GM19035 (cell line): Measurements from ENCODE around the gene MRAP.

Experiments used
- ATAC-seq: cut with Tn5 transposase; IDR thresholded peaks from one replicate; pipeline ENCODE4 v1.9.1; 2021; ENCODE audit not compliant: unreplicated experiment

Gene MRAP

DNA sequence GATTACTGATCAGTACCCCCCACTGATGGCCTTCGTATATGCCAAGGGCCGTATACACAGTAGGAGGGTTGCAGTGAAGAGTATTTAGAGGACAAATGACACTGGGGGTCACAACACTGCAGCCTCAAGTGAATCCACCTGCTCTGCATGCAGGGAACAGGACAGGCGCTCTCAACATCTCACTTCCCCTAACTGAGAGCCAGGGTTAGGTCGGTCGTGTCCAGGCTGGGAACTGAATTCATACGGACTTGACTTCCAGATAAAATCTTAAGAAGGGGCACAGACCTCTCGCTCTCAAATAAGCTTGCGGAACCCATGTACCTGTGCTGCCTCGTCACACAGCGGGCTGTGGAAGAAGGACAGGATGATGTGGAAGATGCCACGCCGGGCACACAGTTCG lies 22.8 kb downstream of the MRAP start:
- ATAC-seq = no peak

DNA sequence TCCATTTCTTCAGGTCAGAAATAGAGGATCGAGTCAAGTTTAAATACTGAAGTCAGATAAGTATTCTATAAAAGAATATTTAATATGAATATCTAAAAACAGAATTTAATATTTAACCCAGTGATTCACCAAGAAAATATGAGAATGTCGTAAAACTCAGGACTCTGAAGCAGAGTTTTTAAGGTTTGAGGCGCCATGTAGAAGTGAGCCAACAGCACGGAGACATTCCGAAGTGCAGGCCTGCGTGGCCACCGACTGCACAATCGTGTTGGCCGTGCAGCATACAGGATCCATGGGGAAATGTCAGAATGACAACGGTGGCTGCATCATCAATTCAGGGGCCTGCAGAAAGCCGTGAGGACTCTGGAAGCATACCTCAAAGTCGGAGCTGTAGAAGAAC lies 23.4 kb downstream of the MRAP start:
- ATAC-seq = no peak

DNA sequence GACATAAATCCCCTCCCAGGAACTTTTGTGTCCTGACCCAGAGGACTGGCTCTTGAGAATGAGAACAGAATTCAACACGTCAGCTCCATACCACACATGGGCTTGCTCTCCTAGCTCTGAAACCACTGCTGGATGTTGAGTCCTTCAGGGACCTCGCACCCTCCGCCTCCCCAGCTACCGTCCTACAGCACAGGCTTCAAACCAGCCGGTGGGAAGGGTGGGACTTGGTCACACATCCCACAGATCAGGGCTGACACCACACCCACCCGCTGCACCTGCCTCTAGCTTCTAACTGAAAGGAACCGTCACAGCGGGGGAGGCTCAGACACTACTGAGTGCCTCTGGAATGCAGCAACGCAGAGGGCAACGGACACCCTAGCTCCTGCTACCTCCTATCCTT lies 24.0 kb downstream of the MRAP start:
- ATAC-seq = no peak

DNA sequence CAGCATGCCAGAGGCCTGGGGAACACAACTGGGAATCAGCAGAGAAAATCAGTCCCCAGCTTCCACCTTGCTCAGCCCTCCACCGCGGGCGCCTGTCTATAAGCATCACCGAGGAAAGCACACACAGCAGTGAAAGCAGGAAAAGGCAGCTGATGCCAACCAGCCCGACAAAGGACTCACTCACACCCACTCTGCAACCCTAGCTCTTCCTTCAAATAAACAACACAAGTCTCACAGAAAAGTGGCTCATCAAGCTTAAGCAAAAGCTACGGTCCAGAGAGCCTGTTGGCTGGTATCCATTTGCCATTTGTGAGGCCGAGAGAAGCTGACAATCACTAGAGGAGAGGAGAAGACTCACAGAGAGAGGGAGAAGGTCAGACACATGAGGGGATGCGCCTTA lies 27.1 kb downstream of the MRAP start:
- ATAC-seq = no peak

DNA sequence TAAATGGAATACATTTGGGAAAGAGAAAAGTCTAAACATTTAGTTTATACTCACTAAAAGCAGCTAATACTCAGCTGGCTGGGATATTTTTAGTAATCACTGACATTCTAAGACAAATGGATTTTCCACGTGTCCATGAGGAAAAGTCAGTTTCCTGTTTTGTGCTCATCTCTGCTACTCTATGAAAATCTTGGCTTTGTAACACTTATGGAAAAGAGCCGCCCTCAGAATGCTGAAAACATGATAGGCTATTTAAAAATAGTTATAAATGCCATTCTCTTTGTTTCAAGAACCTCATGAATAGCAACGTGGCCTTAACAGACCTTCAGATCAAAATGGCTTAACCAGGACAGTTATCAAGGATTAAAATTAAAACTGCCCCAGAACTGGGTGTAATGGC lies 29.9 kb downstream of the MRAP start:
- no peak for ATAC-seq

DNA sequence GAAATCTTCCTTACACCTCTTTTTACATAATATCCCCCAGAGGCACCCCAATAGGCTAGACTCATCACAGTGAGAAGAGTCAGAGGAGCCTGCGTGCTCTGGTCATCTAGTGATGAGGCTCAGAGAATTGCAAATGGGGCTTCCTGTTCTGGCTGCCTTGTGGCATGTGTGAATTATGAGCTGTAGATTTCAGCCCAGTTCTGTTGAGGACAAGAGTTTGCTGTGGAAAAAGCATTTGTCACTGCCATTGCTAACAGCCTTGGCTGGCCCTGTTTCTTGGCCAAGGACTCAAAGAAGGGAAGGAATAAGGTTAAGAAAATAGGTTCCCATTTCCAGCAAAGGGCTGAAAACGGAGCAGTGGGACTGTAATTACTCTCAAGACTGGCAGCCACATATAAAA lies 30.7 kb downstream of the MRAP start:
- no peak for ATAC-seq

DNA sequence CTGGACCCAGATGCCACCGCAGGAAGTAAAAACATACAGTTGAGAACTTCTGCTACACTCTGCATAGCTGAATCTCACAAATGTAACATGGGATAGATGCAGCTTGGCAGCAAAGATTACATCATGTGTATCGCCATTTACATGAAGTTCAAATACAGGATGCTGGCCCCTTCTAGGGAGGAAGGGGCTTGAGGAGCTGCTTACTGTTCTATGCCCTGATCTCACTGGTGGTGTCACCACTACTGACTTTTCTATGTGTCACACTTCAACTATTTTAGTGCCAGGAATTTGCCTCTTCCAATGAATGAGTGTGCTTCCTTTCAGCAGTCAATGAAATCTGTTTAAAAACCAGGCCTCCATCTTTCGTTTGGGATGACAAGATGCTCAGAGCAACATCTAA lies 31.1 kb downstream of the MRAP start:
- ATAC-seq = no peak

DNA sequence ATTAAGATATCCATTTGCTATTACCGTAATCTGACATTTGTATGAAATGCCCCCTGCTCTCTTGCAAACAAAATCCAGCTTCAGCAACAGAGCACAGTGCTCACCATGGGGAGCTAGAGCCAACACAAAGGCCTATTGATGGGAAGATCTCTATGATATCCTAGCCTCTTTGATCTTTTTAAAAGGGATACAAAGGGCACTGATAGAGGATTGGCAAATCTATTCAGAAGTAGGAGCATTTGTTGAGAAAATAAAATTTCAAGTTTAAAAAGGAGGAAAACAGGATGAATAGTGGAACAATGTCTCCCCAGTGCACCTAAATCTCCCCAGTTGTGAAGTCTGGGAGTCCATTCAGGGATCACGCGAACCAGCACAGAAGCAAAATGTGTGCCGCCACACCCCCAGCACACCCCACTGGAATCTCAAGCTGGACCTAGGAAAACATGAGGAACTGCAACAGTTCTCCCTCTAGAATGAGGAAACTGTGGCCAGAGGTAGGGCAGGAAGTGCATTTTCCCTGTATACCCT lies 32.2 kb downstream of the MRAP start:
- ATAC-seq = no peak

DNA sequence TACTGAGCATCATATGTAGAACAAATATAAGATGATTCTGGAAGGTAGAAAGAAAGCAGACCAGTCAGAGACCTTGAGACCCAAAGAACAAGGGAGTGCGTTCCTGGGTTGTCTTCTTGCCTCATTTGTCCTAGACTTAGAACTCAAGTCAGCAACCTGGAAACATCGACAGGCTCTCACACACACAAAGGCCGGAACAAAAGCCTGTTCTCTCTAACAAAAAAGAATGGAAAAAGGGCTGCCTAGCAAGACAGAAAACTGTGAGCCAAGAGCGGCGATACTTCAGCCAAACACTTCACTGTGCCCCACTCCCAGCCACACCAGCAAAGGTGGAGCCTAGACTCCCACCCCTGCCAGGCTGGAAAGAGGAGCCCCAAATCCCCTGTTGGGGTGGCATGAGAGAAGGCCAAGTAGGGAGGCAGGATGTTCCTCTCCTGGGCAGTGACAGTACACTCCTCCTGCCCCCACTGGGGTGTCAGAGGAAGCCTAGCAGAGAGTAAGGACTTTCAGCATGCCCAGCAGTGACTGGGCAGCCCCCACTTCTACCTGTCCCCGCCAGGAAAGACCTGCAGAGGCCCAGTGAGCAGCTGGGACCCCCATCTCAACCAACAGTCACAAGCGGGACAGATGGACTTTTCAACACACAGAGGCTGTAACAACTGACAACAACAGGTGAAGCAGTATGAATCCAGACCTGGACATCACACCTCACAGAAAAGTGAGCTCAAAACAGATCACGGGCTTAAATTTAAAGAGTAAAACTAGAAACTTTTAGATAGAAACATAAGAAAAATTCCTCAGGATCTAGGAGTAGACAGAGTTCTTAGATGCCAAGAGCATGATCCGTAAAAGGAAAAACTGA lies 33.0 kb downstream of the MRAP start:
- no peak for ATAC-seq

DNA sequence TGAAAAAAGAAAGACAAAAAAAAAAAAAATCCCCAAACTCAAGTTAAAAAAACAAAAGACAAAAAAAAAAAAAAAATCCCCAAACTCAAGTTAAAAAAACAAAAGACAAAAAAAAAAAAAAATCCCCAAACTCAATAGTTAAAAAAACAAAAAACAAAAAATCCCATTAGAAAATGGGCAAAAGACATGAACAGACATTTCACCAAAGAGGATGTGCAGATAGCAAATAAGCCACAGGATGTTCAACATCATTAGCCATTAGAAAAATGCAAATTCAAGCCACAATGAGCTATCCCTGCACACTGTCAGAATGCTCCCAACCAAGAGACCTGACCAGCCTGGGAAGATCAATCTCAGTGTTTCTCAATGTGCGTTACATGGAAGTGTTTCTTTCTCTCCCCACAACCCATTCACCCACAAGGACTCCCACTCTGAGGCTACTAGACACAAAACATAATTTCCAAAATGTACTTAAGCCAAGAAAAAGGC lies 33.9 kb downstream of the MRAP start:
- no peak for ATAC-seq

DNA sequence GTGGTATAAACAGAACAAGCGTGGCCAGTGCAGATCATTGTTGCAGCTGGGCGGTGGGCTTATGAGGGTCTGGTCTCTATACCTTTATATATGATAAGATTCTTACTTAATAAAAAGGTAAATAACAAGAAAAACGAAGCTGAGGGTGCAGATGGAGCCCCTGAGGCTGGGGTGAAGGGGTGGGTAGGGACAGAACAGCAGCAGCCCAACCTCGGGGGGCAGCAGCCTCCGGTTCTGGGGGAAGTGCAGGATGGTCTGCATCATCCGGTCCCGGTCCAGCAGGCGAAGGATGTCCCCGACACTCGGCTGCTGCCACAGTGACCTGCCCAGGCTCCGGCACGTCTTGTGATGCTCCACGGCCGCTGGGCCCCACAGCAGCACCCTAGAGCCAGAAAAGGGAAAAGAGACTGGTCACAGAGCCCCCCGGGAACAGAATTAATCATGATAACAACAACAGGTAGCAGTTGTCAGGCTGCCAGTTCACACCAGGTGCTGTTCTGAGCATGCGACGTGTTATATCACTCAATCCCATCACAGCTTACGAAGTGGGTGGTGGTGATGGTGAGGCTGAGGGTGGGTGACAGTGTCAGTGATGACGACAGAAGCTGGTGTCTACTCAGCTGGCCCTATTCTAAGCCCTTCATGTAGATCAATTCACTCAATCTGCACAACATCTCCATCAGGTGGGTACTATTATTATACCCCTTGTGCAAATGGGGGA lies 35.5 kb downstream of the MRAP start:
- ATAC-seq = no peak

DNA sequence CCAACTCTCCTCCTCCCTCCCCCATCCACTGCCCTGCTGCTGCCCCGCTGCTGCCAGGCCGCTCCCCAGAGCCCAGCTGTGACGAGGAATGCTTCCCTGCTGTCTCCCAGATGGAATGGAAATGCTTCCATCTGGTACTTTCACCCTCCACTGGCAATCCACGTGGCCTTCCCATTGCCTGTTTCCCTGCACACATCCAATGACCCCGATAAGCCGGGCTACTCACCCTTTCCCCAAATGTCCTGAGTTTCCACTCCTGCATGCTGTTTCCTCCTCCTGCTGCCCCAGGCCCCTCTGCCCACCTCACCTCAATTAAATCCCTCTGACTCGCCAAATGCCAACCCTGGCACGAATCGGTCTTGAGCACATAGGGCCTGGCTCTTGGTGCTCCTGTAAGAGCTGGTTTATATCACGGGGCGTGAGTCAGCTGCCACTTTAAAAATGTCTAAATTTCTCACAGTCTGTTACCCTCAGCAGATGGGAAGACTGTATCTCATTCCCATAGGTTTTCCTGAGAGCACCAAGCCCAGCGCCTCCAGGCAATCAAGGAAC lies 36.4 kb downstream of the MRAP start:
- no peak for ATAC-seq

DNA sequence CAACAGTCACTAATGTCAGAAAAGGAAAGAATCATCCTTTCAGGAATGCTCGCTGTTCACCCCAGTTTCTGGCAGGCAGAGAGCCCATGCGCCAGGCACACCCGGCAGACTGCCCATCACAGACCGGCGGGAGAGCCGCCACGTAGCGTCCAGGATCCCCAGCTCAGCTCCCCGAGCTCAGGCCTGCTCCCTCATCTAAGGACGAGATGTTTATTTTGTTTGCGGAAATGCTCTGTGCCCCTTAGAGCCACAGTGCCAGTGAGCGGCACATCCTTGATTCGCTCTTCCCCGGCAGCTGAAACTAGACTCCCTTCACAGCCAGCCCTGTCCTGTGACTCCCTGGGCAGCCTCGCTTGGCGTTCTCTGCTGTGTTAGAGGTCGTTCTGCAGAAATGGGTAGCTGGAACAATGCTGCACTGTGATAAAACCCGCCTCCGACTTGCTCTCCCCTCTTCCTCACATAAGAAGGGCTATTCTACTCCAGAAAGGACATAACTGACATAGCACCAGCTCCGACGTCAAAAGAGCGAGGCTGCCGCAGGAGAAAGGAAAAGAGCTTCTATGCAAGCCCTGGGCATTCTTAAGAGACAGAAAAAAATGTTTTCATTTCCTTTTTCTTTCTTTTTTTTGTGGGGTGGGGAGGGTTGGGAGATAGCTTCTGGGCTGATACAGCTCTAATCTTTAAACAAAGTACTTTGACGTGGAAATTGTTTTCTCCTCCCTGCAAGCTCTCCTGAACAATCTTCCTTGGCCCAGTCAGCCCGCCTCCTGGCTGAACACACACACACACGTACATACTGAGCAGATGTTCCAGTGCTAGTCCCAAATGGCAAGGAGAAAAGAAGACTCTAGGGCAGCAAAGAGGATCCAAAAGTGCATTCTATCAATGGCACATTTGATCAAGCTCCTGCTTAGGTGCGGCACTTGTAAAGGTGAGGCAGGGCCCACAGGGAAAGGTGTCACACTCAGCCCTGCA lies 37.2 kb downstream of the MRAP start:
- no peak for ATAC-seq

DNA sequence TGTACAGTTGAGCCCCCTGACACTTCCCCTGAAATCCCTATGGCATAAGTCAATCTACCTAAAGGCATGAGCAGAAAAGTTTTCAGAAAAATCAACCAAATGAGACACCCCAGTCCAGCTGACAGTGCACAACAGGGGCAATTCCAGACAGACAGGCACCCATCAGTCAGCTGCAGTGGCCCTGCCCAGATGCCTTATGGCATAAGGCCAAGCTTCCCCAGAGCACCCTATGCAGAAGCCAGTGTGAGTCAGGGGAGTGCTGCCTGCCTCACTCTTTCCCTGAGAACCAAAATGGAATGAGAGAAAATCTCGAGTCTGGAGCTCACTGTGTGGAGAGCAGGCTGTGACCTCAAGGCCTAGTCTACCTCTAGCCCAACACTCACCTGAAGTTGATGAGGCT lies 38.1 kb downstream of the MRAP start:
- no peak for ATAC-seq

DNA sequence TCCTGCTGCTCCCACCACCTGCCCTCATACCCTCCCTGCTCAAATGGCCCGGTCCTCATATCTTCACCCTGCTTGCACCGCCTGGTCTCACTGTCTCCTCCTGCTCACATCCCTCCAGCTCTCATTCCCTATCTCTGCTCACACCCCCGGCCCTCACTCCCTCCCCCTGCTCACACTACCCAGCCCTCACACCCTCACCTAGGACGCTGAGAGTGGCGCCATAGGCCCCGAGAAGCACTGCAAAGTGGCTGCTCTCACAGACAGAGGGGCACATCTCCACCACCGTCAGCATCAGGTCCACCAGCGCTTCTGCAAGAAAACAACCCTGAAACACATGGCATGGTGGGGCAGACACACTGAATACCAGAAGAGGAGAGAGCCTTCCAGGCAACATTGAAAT lies 38.6 kb downstream of the MRAP start:
- no peak for ATAC-seq

DNA sequence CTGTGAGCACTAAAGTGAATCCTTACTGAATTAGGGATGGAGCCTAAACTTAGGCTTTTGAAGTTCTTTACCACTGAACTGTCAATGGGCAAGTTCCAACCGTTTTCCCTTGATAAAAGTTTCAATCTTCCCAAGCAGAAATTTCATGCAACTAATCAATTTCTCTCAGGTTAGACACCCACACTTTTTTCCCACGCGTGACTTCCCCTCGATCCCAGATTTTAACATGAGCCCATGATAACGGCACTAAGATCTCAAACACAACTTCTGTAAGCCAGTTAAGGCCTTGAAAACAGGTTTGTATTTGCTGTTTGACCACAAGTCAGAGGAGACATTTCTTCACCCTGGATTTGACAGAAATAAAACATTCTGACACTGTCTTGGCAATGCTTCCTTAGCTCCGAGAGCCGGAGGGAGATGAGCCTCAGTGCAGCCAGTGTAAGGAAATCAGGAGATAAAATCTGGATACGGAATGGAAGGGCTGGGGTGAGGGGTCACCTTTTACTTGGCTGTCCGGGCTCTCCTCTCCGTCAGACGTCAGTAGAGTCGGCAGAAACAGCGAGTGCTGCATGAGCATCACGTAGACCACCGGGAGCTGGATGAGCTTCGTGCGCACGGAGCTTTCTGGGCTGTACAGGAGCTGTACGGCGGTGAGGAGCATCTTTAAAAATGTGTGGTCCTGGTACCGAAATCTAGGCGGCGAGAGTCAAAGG lies 39.7 kb downstream of the MRAP start:
- no peak for ATAC-seq

DNA sequence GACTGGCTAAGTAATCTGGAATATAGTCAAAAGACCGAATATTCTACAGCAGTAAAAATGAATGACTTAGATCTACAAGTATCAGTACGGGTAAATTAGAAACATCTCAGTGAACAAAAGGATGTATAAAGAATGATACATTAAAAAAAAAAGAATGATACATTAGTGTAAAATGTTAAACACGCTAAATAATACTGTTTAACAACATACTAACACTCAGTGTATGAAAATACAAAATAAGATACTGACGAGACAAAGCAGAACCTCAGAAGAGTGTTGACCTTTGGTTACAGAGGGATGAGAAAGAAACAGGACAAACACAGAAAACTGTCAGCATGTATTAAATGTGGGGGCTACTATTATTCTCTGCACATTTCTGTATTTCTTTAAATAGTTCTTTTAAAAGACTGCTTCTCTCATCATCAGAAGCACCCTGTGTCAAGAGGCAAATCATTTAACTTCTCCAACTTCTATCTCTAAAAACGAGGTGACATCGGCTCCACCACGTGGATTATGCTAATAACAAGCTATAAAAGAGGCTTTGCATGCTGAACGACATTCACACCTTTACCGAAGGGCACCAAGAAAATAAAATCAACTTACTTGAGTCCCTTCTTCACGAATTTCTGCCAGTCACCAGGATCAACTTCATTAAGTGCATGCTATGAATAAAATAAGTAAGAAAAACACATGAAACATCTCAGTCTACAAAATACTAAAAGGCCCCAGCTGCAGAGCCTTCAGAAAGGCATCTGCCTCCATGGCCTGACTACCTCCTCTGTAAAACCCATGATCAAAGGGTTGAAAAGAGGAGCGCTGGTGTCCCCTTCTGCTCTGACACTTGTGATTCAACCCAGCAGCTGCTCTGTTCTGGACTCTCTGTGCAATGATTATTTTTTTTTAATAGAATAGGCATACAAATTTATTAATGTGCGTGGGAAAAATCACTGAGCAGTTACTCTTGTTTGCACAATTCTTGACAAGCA lies 42.5 kb downstream of the MRAP start:
- no peak for ATAC-seq

DNA sequence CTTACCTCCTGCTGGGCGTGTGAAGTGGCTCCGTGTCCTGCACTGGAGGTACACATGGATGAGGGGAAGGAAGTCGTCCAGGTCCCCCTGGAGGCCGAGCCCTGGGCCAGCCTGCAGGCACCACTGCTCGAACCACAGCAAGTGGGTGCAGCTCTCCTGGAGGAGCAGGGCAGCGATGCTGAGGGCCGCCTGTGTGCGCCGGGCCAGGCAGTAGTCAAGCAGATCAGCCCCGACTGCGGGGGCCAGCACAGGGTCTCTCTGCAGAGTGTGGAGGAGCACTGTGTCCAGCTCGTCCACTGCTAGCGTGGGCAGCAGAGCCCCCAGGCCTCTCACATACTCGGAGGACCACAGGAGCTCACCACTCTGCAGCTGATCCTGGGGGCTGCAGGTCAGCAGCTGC lies 48.3 kb downstream of the MRAP start:
- no peak for ATAC-seq

DNA sequence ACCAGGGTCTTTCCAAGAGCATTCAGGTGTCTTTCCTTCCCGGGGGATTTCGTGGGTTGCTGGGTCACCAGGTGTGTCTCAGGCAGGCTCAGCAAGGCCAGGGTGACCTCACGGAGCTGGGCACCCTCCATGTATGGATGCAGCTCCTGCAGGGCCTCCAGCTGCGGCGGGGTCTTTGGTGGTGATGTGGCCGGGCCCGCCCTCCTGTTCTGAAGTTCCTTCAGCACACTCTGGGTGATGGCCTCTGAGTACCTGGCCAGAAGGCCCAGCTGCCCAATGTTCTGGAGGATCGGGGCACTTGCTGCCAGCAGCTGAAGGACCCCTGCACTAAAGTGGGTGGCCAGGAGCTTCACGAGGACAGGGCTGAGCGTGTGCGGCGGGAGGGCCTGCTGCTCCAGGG lies 48.7 kb downstream of the MRAP start:
- ATAC-seq = no peak
